ENCODE results near the gene RIMOC1.

- TF ChIP-seq CTCF (IDR thresholded peaks at IDR 0.05) (no peak), POLR2A (IDR thresholded peaks at IDR 0.05) (no peak)
These were observed 17.7 kb downstream of the RIMOC1 start for GRCh38 chr5:41921874-41922273.

Measured in body of pancreas (tissue), 4 donors.